ENCODE results near the gene DNPH1. TPM values are rescaled to one million over a fixed set of nuclear protein-coding genes. Genes with fewer than 3 reads are reported as not detected.

Gene DNPH1
- total and polyA plus RNA-seq, 9 of the 15 experiments (the other 6 are each of a cell fraction or from before 2014, with no cell fraction given) = 7.3 to 300 (median 68.7) TPM

DNA sequence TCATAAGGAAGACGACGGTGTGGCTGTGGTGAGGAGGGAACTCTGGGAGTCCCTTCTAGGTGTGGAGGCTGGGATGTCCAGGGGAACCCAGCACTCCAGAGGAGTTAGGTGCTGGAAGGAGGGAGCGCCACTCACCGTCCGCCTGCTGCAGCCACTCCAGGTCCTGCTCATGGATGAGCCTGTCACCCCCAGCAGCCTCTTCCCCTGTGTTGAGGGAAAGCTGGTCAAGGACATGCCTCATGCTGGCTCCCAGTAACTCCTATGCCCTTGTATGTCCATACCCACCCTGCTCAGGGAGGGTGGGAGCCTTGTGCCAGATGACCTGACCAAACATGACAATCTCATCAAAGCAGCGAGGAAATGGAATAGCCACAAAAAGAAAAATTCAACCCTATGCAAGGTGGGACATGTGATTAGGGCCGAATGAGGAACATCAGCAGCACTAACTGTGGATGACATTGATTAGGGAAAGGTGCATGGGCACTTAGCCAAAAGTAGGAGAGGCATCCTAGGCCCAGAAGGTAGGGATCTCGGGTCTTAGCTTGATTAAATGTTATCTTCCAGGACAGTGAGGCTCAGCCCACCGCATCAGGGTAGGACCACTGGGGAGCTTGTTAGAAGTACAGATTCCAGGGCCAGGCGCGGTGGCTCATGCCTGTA is 3.0 kb downstream of the DNPH1 start (continued):
- TF ChIP-seq BCLAF1 (IDR thresholded peaks at IDR 0.05; ENCODE audit: borderline replicate concordance in 1 of 2, control insufficient read depth in 1 of 2, low read depth in 2 of 2, low read length in 1 of 2) (no peak), ZNF79 (CRISPR knock-in tag; IDR thresholded peaks at IDR 0.05; ENCODE audit: low read depth) (no peak), TAF7 (tag; IDR thresholded peaks at IDR 0.05) (no peak), DDX20 (tag; IDR thresholded peaks at IDR 0.05; ENCODE audit: low read depth) (no peak), STAG1 (CRISPR knock-in tag; IDR thresholded peaks at IDR 0.05; ENCODE audit: borderline replicate concordance) (no peak), FOXJ2 (tag; IDR thresholded peaks at IDR 0.05) (no peak), CBX8 (IDR thresholded peaks at IDR 0.05; ENCODE audit: borderline replicate concordance, extremely low read depth, low read depth, low read length, poor library complexity, severe bottlenecking) (no peak)
- TF ChIP-seq, protein P1, sequence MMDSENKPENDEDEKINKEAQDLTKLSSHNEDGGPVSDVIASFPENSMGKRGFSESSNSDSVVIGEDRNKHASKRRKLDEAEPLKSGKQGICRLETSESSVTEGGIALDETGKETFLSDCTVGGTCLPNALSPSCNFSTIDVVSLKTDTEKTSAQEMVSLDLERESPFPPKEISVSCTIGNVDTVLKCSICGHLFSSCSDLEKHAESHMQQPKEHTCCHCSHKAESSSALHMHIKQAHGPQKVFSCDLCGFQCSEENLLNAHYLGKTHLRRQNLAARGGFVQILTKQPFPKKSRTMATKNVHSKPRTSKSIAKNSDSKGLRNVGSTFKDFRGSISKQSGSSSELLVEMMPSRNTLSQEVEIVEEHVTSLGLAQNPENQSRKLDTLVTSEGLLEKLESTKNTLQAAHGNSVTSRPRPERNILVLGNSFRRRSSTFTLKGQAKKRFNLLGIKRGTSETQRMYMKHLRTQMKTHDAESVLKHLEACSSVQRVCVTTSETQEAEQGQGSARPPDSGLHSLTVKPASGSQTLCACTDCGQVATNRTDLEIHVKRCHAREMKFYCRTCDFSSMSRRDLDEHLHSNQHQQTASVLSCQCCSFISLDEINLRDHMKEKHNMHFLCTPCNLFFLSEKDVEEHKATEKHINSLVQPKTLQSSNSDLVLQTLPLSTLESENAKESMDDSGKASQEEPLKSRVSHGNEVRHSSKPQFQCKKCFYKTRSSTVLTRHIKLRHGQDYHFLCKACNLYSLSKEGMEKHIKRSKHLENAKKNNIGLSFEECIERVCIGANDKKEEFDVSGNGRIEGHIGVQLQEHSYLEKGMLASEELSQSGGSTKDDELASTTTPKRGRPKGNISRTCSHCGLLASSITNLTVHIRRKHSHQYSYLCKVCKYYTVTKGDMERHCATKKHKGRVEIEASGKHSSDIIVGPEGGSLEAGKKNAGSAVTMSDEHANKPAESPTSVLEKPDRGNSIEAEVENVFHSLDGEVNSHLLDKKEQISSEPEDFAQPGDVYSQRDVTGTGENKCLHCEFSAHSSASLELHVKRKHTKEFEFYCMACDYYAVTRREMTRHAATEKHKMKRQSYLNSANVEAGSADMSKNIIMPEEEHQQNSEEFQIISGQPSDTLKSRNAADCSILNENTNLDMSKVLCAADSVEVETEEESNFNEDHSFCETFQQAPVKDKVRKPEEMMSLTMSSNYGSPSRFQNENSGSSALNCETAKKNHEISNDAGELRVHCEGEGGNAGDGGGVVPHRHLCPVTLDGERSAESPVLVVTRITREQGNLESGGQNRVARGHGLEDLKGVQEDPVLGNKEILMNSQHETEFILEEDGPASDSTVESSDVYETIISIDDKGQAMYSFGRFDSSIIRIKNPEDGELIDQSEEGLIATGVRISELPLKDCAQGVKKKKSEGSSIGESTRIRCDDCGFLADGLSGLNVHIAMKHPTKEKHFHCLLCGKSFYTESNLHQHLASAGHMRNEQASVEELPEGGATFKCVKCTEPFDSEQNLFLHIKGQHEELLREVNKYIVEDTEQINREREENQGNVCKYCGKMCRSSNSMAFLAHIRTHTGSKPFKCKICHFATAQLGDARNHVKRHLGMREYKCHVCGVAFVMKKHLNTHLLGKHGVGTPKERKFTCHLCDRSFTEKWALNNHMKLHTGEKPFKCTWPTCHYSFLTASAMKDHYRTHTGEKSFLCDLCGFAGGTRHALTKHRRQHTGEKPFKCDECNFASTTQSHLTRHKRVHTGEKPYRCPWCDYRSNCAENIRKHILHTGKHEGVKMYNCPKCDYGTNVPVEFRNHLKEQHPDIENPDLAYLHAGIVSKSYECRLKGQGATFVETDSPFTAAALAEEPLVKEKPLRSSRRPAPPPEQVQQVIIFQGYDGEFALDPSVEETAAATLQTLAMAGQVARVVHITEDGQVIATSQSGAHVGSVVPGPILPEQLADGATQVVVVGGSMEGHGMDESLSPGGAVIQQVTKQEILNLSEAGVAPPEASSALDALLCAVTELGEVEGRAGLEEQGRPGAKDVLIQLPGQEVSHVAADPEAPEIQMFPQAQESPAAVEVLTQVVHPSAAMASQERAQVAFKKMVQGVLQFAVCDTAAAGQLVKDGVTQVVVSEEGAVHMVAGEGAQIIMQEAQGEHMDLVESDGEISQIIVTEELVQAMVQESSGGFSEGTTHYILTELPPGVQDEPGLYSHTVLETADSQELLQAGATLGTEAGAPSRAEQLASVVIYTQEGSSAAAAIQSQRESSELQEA (IDR thresholded peaks at IDR 0.05; ENCODE audit: low read depth) = no peak
- TF ChIP-seq, protein P2, sequence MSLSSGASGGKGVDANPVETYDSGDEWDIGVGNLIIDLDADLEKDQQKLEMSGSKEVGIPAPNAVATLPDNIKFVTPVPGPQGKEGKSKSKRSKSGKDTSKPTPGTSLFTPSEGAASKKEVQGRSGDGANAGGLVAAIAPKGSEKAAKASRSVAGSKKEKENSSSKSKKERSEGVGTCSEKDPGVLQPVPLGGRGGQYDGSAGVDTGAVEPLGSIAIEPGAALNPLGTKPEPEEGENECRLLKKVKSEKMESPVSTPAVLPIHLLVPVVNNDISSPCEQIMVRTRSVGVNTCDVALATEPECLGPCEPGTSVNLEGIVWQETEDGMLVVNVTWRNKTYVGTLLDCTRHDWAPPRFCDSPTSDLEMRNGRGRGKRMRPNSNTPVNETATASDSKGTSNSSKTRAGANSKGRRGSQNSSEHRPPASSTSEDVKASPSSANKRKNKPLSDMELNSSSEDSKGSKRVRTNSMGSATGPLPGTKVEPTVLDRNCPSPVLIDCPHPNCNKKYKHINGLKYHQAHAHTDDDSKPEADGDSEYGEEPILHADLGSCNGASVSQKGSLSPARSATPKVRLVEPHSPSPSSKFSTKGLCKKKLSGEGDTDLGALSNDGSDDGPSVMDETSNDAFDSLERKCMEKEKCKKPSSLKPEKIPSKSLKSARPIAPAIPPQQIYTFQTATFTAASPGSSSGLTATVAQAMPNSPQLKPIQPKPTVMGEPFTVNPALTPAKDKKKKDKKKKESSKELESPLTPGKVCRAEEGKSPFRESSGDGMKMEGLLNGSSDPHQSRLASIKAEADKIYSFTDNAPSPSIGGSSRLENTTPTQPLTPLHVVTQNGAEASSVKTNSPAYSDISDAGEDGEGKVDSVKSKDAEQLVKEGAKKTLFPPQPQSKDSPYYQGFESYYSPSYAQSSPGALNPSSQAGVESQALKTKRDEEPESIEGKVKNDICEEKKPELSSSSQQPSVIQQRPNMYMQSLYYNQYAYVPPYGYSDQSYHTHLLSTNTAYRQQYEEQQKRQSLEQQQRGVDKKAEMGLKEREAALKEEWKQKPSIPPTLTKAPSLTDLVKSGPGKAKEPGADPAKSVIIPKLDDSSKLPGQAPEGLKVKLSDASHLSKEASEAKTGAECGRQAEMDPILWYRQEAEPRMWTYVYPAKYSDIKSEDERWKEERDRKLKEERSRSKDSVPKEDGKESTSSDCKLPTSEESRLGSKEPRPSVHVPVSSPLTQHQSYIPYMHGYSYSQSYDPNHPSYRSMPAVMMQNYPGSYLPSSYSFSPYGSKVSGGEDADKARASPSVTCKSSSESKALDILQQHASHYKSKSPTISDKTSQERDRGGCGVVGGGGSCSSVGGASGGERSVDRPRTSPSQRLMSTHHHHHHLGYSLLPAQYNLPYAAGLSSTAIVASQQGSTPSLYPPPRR (CRISPR knock-in tag; IDR thresholded peaks at IDR 0.05; ENCODE audit: borderline replicate concordance) = no peak
